Testis (tissue), 3 donors: Measurements from ENCODE around the gene ITGAD. TPM values are rescaled to one million over a fixed set of nuclear protein-coding genes. Genes with fewer than 3 reads are reported as not detected.

Source experiments
- DNase-seq: peaks from one replicate; pipeline ENCODE4 v3.0.0-alpha.2; 2019
- H3K27ac ChIP-seq, 2 donors: fragments of 200-600 bp; sonication (generic); one replicate each; pipeline ENCODE4 v1.5.1; 2019
- H3K27me3 ChIP-seq: fragments of 200-600 bp; sonication (generic); one replicate; pipeline ENCODE4 v1.5.1; 2019
- H3K36me3 ChIP-seq: fragments of 200-600 bp; sonication (generic); one replicate; pipeline ENCODE4 v1.5.1; 2017; ENCODE audit warnings: low read depth; ENCODE audit errors: missing control alignments
- H3K4me1 ChIP-seq: fragments of 200-600 bp; sonication (generic); one replicate; pipeline ENCODE4 v1.5.1; 2019
- H3K4me3 ChIP-seq, 2 donors: fragments of 200-600 bp; sonication (generic); one replicate each; pipeline ENCODE4 v1.5.1; 2017 to 2019
- H3K9me3 ChIP-seq: fragments of 200-600 bp; sonication (generic); one replicate; pipeline ENCODE4 v1.5.1; 2017
- POLR2A ChIP-seq: fragments of 450-650 bp; IDR thresholded peaks from one replicate; pipeline ENCODE4 v1.6.1; 2017; ENCODE audit warnings: antibody characterized with exemption, mild to moderate bottlenecking, moderate library complexity
- WGBS, 2 donors: methylation state at CpG; one replicate each; pipeline ENCODE4 v1.1.5; 2018; 5-methylcytosine and 5-hydroxymethylcytosine counted together
- intact Hi-C: fragments of 100-400 bp; cut with DNase I; formaldehyde crosslinking; loops from one replicate; pipeline ENCODE4 v1.15.1; 2023; ENCODE audit warnings: low total_unique reads
- polyA plus RNA-seq: library from polyadenylated mRNA; stranded (reverse); fragments of 350-450 nt; fragmentation: Illumina TruSeq; extraction: RNeasy Lipid Tissue Mini Kit (QIAGEN cat#74804); gene quantifications from one replicate; pipeline ENCODE4 v1.2.3, GENCODE V29; 2014; ENCODE audit warnings: low read depth, low replicate concordance; ENCODE audit not compliant: insufficient read depth
- total RNA-seq, 2 donors: library from RNA; depleted of rRNA; stranded (reverse); fragments of >200 nt; gene quantifications; one replicate each; pipeline ENCODE4 v1.2.3, GENCODE V29; 2016
- TF ChIP-seq, protein P1 (sequence below), 3 experiments: fragments of 450-650 bp in 2 of 3; fragments of 200-600 bp in 1 of 3; sonication (generic) in 1 of 3; IDR thresholded peaks; one replicate each; pipeline ENCODE4 v1.5.1; 2016 to 2019; ENCODE audit warnings: antibody characterized with exemption in 3 of 3, mild to moderate bottlenecking in 2 of 3, moderate library complexity in 1 of 3

The ITGAD gene
- total and polyA plus RNA-seq, 3 donors from 2014 or later = 0.19 TPM; not detected in 2

DNA sequence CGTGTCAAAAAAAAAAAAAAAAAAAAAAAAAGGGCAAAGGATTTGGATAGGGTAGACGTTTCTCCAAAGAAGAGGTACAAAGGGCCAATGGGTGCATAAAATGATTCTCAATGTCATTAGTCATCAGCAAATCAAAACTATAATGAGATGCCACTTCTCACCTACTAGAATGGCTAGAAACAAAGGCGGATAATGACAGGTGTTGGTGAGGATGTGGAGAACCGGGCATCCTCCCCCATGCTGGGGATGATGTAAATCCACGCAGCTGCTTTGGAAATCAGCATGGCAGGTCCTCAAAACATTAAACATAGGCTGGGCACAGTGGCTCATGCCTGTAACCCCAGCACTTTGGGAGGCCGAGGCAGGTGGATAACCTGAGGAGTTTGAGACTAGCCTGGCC lies 28.7 kb upstream of the ITGAD start:
- 83 to 89% methylated on average over 6 of the region's 6 CpGs for WGBS, 2 donors
- intact Hi-C loops = no loop called here
- no peak for TF ChIP-seq POLR2A
- TF ChIP-seq, protein P1, sequence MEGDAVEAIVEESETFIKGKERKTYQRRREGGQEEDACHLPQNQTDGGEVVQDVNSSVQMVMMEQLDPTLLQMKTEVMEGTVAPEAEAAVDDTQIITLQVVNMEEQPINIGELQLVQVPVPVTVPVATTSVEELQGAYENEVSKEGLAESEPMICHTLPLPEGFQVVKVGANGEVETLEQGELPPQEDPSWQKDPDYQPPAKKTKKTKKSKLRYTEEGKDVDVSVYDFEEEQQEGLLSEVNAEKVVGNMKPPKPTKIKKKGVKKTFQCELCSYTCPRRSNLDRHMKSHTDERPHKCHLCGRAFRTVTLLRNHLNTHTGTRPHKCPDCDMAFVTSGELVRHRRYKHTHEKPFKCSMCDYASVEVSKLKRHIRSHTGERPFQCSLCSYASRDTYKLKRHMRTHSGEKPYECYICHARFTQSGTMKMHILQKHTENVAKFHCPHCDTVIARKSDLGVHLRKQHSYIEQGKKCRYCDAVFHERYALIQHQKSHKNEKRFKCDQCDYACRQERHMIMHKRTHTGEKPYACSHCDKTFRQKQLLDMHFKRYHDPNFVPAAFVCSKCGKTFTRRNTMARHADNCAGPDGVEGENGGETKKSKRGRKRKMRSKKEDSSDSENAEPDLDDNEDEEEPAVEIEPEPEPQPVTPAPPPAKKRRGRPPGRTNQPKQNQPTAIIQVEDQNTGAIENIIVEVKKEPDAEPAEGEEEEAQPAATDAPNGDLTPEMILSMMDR (IDR thresholded peaks at IDR 0.05) = no peak

DNA sequence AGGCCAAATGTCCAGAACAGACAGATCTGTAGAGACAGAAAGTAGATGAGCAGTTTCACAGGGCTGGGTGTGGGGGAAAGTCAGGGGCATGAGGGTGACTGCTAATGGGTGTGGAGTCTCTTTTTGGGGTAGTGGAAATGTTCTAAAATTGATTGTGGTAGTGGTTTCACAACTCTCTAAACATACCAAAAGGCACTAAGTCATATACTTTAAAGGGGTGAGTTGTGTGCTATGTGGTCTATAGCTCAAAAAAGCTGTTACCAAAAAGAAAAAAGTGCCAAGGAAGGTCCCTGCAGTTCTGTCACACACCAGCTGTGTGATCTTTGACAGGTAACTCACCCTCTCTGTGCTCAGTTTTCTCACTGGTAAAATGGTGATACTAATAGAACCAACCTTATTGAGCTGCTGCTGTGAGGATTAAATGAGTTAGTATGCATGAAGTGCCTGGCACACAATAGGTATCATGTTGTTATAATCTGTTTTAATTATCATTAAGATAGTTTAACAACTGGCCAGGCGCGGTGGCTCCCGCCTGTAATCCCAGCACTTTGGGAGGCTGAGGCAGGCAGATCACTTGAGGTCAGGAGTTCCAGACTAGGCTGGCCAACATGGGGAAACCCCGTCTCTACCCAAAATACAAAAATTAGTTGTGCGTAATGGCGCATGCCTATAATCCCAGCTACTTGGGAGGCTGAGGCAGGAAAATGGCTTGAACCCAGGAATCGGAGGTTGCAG lies 27.8 kb upstream of the ITGAD start:
- H3K27me3 ChIP-seq = no peaks in the 10 kb centered on the region
- H3K36me3 ChIP-seq = no peaks in the 10 kb centered on the region
- DNase-seq = no peak
- no peak for TF ChIP-seq POLR2A
- TF ChIP-seq, protein P1 (IDR thresholded peaks at IDR 0.05) = no peak
- intact Hi-C loops = no loop called here
- H3K9me3 ChIP-seq = no peaks in the 10 kb centered on the region
- no peaks in the 10 kb centered on the region for H3K4me1 ChIP-seq
- no peak overlapping the region for H3K4me3 ChIP-seq
- 86 to 91% methylated on average over 7 of the region's 7 CpGs for WGBS, 2 donors
- no peak overlapping the region for H3K27ac ChIP-seq

More for the DNA sequence above, 28.7 kb upstream of the ITGAD start:
- H3K4me3 ChIP-seq = no peak overlapping the region
- no peaks in the 10 kb centered on the region for H3K27me3 ChIP-seq
- no peak for DNase-seq
- no peaks in the 10 kb centered on the region for H3K4me1 ChIP-seq
- H3K36me3 ChIP-seq = no peaks in the 10 kb centered on the region
- H3K9me3 ChIP-seq = no peaks in the 10 kb centered on the region
- no peak overlapping the region for H3K27ac ChIP-seq

DNA sequence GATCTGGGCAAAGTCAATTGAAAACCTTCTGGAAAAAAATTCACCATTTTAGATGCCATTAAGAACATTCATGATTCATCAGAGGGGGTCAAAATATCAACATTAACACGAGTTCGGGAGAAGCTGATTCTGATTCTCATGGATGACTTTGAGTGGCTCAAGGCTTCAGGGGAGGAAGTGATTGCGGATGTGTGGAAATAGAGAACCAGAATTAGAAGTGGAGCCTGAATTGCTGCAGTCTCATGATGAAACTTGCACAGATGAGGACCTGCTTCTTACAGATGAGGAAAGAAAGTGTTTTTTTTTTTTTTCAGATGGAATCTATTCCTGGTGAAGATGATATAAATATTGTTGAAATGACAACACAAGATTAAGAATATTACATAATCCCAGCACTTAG lies 25.3 kb upstream of the ITGAD start:
- Histone ChIP-seq H3K27me3 (no peaks in the 10 kb centered on the region), H3K36me3 (no peaks in the 10 kb centered on the region), H3K4me3 (no peak overlapping the region), H3K27ac (no peak overlapping the region), H3K4me1 (no peaks in the 10 kb centered on the region), H3K9me3 (no peaks in the 10 kb centered on the region)
- intact Hi-C loops = no loop called here
- WGBS, 2 donors = 86 to 96% methylated on average over 3 of the region's 3 CpGs
- DNase-seq = no peak
- TF ChIP-seq, protein P1 (IDR thresholded peaks at IDR 0.05) = no peak
- no peak for TF ChIP-seq POLR2A

DNA sequence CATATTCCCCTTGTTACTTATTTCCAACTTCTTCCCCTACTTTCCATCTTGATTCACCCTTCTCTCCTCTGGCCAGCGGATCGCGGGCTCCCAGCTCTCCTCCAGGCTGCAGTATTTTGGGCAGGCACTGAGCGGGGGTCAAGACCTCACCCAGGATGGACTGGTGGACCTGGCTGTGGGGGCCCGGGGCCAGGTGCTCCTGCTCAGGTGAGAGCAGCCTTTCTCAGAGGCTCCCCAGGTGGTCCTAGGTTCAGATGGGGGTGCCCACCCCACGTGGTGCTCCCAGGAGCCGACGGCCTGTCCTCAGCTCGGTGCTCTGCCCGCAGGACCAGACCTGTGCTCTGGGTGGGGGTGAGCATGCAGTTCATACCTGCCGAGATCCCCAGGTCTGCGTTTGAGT lies 22.1 kb upstream of the ITGAD start:
- Histone ChIP-seq H3K4me1 (no peaks in the 10 kb centered on the region), H3K9me3 (no peaks in the 10 kb centered on the region), H3K4me3 (no peak overlapping the region), H3K27me3 (no peaks in the 10 kb centered on the region), H3K27ac (no peak overlapping the region), H3K36me3 (no peaks in the 10 kb centered on the region)
- TF ChIP-seq POLR2A = no peak
- DNase-seq = no peak
- intact Hi-C loops = no loop called here
- 88 to 90% methylated on average over 5 to 12 of the region's 12 CpGs for WGBS, 2 donors

DNA sequence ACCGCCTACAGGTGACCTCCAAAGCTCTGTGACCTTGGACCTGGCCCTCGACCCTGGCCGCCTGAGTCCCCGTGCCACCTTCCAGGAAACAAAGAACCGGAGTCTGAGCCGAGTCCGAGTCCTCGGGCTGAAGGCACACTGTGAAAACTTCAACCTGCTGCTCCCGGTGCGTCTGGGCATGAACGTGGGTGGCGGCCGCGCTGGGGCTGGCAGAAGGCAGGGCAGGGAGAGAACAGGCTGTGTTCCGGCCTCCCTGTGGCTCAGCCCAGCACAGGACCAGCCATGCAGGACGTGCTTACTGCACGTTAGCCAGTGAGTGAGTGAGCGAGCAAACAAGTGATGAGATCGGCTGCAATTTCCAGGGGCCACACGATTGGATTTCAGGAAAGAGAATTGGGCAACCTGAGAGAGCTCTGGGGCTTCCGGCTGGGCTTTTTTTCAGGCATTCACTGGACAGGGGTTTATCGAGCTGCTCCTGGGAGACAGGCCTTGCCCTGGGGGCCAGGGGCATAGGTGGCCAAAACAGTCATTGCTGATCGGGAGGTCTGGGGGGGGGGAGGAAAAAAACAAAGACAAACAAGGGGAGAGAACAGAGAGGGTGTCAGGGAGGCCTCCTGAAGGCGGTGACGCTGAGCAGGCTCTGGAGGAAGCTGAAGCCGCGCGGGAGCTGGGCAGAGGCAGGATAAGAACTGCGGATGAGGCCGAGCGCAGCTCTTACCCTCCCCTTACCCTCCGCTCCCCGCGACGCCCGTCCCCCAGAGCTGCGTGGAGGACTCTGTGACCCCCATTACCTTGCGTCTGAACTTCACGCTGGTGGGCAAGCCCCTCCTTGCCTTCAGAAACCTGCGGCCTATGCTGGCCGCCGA lies 21.3 kb upstream of the ITGAD start:
- intact Hi-C loops = no loop called here
- Histone ChIP-seq H3K36me3 (no peaks in the 10 kb centered on the region), H3K27ac (no peak overlapping the region), H3K27me3 (no peaks in the 10 kb centered on the region), H3K4me1 (no peaks in the 10 kb centered on the region), H3K4me3 (no peak overlapping the region), H3K9me3 (no peaks in the 10 kb centered on the region)
- whole genome bisulfite sequencing, 2 donors = 76 to 77% methylated on average over 34 to 42 of the region's 42 CpGs
- no peak for DNase-seq
- TF ChIP-seq POLR2A = no peak
- TF ChIP-seq, protein P1 (IDR thresholded peaks at IDR 0.05) = no peak
